ENCODE results near the gene SP1. TPM values are rescaled to one million over a fixed set of nuclear protein-coding genes. Genes with fewer than 3 reads are reported as not detected.

The SP1 gene
- polyA plus RNA-seq, 3 donors, result 15.1 to 80.7 (median 22.7) TPM

DNA sequence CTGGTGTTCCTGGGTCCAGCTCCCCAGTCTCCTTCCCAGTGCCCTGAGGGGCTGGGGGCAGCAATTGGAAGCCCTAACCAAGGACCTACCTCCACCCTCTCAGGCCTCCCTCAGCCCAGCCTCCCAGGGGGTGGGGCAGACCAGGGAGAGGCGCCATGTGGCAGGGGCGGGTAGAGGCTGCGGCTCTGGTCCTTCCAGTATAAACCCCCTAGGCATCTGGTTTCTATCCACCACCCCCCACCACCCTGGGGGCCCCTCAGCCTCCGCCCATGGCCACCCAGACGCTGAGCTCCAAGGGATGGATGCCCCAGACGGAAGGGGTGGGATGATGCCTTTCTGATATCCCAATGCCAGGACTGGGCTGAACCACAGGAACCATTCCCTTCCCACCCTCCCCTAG lies 41.1 kb upstream of the SP1 start:
- Histone ChIP-seq H3K9ac (ENCODE audit: insufficient read depth, low read length, poor library complexity, severe bottlenecking) (no peak overlapping the region), H3K27me3 (ENCODE audit: control insufficient read depth in 2 of 2, insufficient read depth in 2 of 2, low read length in 2 of 2) (peaks cover 5 to 39% of the 10 kb centered on the region in 2 donors), H3K36me3 (replicated peaks in 1 of 2; ENCODE audit: control insufficient read depth in 1 of 2, insufficient read depth in 2 of 2, low read length in 2 of 2) (no peaks in the 10 kb centered on the region), H4K20me1 (ENCODE audit: insufficient read depth, low read length) (no peaks in the 10 kb centered on the region), H3K27ac (ENCODE audit: low read depth in 1 of 2, low read length in 2 of 2) (no peak overlapping the region), H3K4me1 (ENCODE audit: control insufficient read depth in 1 of 2, insufficient read depth in 2 of 2, low read length in 2 of 2) (peaks cover 6 to 9% of the 10 kb centered on the region in 2 donors), H3K79me2 (ENCODE audit: insufficient read depth, low read length) (no peaks in the 10 kb centered on the region), H3K9me3 (replicated peaks in 1 of 2; ENCODE audit: control insufficient read depth in 1 of 2, insufficient read depth in 1 of 2, low read length in 2 of 2) (no peaks in the 10 kb centered on the region), H3K4me2 (replicated peaks; ENCODE audit: extremely low read depth, low read length, poor library complexity, severe bottlenecking) (no peak overlapping the region), H3K4me3 (replicated peaks in 1 of 3; ENCODE audit: low read depth in 2 of 3, low read length in 3 of 3) (no peak overlapping the region), H2AFZ (ENCODE audit: insufficient read depth, low read depth, low read length, poor library complexity, severe bottlenecking) (no peak overlapping the region)
- intact Hi-C loops (cut with micrococcal nuclease), result no loop called here
- H3K27ac Mint-ChIP-seq, result no peak overlapping the region
- H3K36me3 Mint-ChIP-seq, result peaks cover 0 to 2% of the 10 kb centered on the region in 2 donors
- WGBS (ENCODE audit: insufficient coverage), result no CpG with 5 or more reads among the region's 6 CpGs
- peaks cover 47 to 69% (median 49%) of the 10 kb centered on the region in 3 donors for H3K27me3 Mint-ChIP-seq (ENCODE audit: low read depth in 3 of 3)
- H3K9me3 Mint-ChIP-seq, result peaks cover 0 to 5% (median 0%) of the 10 kb centered on the region in 7 donors
- no peak for DNase-seq
- H3K4me3 Mint-ChIP-seq, result no peak overlapping the region
- peaks cover 21% of the 10 kb centered on the region for H3K4me1 Mint-ChIP-seq
- TF ChIP-seq, protein P1, sequence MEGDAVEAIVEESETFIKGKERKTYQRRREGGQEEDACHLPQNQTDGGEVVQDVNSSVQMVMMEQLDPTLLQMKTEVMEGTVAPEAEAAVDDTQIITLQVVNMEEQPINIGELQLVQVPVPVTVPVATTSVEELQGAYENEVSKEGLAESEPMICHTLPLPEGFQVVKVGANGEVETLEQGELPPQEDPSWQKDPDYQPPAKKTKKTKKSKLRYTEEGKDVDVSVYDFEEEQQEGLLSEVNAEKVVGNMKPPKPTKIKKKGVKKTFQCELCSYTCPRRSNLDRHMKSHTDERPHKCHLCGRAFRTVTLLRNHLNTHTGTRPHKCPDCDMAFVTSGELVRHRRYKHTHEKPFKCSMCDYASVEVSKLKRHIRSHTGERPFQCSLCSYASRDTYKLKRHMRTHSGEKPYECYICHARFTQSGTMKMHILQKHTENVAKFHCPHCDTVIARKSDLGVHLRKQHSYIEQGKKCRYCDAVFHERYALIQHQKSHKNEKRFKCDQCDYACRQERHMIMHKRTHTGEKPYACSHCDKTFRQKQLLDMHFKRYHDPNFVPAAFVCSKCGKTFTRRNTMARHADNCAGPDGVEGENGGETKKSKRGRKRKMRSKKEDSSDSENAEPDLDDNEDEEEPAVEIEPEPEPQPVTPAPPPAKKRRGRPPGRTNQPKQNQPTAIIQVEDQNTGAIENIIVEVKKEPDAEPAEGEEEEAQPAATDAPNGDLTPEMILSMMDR (IDR thresholded peaks at IDR 0.05), result no peak

DNA sequence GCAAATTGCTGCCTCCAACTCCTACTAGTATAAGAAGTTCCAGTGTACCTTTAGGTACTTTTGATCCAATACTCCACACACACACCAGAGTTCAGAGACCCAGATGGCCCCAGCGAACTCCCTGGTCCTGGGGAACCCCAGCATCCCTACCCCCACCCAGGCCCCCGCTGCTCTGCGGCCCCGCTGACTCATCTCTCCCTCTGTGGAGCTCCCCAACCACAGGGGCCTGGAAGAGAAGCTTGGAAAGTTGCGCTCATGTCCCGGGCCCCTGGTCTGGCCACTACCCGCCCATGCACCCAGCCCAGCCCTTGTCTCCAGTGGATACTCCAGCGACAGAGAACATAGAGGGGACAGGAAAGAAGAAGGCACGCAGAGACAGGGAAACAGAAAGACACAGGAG lies 39.6 kb upstream of the SP1 start:
- intact Hi-C loops (cut with micrococcal nuclease), result no loop called here
- TF ChIP-seq, protein P1 (IDR thresholded peaks at IDR 0.05), result no peak
- H3K4me1 Mint-ChIP-seq, result peaks cover 31% of the 10 kb centered on the region
- peaks cover 0 to 5% of the 10 kb centered on the region in 2 donors for H3K36me3 Mint-ChIP-seq
- Histone ChIP-seq H3K9me3 (replicated peaks in 1 of 2; ENCODE audit: control insufficient read depth in 1 of 2, insufficient read depth in 1 of 2, low read length in 2 of 2) (no peaks in the 10 kb centered on the region), H3K9ac (ENCODE audit: insufficient read depth, low read length, poor library complexity, severe bottlenecking) (no peak overlapping the region), H3K4me3 (replicated peaks in 1 of 3; ENCODE audit: low read depth in 2 of 3, low read length in 3 of 3) (no peak overlapping the region), H3K36me3 (replicated peaks in 1 of 2; ENCODE audit: control insufficient read depth in 1 of 2, insufficient read depth in 2 of 2, low read length in 2 of 2) (no peaks in the 10 kb centered on the region), H2AFZ (ENCODE audit: insufficient read depth, low read depth, low read length, poor library complexity, severe bottlenecking) (no peak overlapping the region), H4K20me1 (ENCODE audit: insufficient read depth, low read length) (no peaks in the 10 kb centered on the region), H3K4me2 (replicated peaks; ENCODE audit: extremely low read depth, low read length, poor library complexity, severe bottlenecking) (no peak overlapping the region), H3K79me2 (ENCODE audit: insufficient read depth, low read length) (no peaks in the 10 kb centered on the region), H3K4me1 (ENCODE audit: control insufficient read depth in 1 of 2, insufficient read depth in 2 of 2, low read length in 2 of 2) (peaks cover 15 to 21% of the 10 kb centered on the region in 2 donors), H3K27ac (ENCODE audit: low read depth in 1 of 2, low read length in 2 of 2) (no peak overlapping the region), H3K27me3 (ENCODE audit: control insufficient read depth in 2 of 2, insufficient read depth in 2 of 2, low read length in 2 of 2) (peaks cover 5 to 45% of the 10 kb centered on the region in 2 donors)
- 59% methylated on average over 9 of the region's 9 CpGs for WGBS (ENCODE audit: insufficient coverage)
- peaks cover 0 to 10% (median 2%) of the 10 kb centered on the region in 7 donors for H3K9me3 Mint-ChIP-seq
- no peak overlapping the region for H3K27ac Mint-ChIP-seq
- H3K27me3 Mint-ChIP-seq (ENCODE audit: low read depth in 3 of 3), result peaks cover 45 to 72% (median 52%) of the 10 kb centered on the region in 3 donors
- H3K4me3 Mint-ChIP-seq, result no peak overlapping the region
- DNase-seq, result no peak
